ENCODE data around the gene ARHGEF28.

The ARHGEF28 gene

GRCh38 chr5:73861313-73861988 lies 235.5 kb downstream of the ARHGEF28 start:
- DNase-seq (ENCODE audit: low read depth), result no peak

- no peak for DNase-seq (ENCODE audit: low read depth)
Observed at GRCh38 chr5:73862796-73863195, 236.8 kb downstream of the ARHGEF28 start.

DNA sequence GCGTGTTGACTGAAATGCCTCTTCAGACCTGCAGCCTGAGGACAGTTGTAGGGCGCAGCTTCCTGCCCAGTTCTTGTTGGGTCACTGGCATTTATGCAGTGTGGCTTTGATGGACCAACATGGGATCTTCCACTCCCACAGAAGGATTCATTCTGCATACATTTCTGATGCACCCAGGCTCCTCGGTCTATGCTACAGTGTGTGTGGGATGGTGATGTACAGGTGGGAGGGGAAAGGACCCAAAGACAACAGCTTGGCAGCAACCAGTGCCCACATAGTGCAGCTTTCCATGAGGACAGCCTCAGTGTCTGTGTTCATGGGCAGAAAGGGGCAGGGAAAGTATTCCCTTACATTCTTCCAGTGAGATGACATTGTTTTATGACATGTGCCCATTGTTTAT lies 237.9 kb downstream of the ARHGEF28 start:
- no peak for DNase-seq (ENCODE audit: low read depth)

DNA sequence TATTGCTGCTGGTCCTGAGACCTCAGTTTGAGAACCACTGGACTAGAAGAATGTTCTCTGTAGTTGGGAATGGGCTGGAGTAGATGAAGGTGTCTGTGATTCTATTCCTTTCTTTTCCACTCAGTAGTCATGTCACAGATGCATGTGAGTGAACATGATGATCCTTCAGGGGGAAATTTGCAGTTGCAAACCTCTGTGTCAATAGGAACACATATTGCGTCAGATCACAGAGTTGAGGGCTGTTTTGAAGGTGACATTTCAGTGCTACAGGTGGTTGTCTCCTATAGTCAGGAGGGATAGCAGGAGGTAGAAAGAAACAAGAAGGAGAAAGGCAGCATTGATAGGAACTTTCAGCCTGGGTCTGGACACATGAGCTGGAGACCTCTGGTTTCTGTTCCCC lies 239.3 kb downstream of the ARHGEF28 start:
- DNase-seq (ENCODE audit: low read depth), result no peak

GRCh38 chr5:73867345-73868335 lies 241.6 kb downstream of the ARHGEF28 start:
- no peak for DNase-seq (ENCODE audit: low read depth)

DNA sequence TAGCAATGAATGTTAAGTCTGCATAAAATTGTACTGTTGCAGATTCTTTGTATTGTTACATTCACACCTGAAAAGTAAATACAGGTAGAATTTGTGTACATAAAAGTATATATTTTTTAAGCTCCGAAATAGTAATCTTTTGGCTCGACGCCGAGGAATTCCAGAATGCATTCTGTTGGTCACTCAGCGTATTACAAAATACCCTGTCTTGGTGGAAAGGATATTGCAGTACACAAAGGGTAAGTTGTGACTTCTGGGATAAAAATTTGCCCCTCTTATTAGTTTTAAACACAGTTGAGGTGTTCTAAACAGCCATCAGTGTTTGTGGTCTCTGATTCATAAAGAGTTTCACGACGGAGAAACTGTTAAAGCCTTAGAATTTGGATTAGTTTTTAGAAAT lies 257.6 kb downstream of the ARHGEF28 start:
- no peak for DNase-seq (ENCODE audit: low read depth)

DNA sequence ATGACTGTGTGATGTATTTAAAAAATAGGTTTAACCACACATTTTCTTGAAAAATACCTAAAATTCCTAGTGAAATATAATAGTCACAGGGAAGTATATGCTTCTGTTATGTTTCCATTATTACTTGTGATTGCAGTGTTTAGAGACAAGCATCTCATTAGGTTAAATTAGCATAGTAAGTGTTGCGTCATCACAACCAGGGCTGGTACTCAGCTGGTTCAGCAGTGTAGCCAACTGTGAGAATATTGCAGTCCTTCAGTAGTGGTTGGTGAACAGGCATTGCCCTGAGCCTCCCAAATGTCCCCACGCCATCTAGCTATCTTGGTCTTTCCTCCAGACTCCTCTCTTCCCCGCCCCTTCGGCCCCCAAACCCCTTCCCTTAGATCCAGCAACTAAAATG lies 261.7 kb downstream of the ARHGEF28 start:
- no peak for DNase-seq (ENCODE audit: low read depth)

- DNase-seq (ENCODE audit: low read depth), result no peak
Observed at GRCh38 chr5:73890569-73890968, 264.6 kb downstream of the ARHGEF28 start.

DNA sequence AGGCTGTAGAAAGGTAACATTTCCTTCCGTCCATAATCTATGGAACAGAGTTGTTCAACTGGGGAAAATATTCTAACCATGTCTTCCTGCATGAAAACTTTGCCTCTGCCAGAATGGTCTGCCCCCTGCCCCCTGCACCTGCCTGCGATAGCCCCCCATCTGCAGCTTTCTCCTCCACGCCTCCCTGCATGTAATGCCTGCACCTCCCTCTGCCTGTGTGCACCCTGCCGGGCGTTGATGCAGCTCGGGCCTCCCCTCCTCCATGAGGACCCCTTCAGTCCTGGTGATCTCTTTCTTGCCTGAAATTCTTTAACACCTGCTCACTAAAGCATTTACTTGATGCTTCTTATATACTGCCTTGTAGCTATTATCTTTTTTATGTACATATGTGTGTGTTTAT lies 266.2 kb downstream of the ARHGEF28 start:
- no peak for DNase-seq (ENCODE audit: low read depth)

DNA sequence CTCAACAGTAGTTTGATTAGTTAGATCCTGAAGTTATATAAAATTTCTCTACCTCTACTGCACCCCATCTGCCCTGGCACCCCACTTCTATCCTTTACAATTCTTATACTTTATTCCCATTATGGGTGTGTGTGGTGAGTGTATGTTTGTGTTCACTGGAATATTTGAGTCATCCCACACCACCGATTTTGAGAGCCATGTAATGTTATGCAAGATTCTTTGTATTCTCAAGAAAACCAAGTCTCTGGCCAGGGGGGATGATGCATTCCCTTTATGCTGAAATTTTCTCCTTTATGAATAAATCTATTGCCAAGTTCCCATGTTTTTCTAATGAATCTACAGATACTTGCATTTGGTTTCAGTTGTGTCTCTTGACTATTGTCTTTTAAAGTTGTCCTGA lies 266.8 kb downstream of the ARHGEF28 start:
- no peak for DNase-seq (ENCODE audit: low read depth)

GRCh38 chr5:73893813-73894212 lies 267.8 kb downstream of the ARHGEF28 start:
- no peak for DNase-seq (ENCODE audit: low read depth)

DNA sequence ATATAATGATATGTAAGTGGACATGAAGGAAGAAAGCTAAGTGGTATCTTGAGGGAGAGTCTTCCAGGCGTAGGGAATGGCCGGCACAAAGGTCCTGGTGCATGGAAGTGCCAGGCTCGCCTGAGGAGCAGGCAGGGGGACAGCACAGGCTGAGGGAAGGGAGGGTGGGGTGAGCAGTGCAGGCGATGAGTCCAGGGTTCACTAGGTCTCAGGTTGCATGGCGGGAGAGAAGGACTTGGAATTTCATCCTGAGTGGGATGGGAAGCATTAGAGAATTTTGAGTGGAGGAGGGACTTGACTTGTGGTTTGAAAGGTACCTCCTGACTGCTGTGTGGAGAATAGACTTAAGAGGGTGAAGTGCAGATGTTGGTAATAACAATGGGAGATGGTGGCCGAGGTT lies 268.9 kb downstream of the ARHGEF28 start:
- DNase-seq (ENCODE audit: low read depth), result no peak

DNA sequence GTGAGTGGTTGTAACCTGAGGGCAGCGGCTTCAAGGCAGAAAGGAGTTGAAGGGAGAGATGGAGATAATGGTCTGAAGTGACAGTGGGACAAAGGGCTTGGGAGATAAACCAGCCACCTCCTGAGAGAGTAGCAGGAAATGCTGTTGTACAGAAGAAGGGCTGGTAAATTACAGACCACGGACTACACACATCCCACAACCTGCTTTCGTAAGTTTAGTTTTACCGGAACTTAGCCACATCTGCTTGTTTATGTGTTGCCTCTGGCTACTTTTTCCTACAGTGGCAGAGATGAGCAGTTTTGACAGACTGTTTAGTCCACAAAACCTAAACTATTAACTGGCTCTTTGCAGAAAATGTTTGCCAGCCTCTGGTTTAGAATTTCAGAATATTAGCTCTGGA lies 269.5 kb downstream of the ARHGEF28 start:
- DNase-seq (ENCODE audit: low read depth), result no peak

- no peak for DNase-seq (ENCODE audit: low read depth)
Observed at GRCh38 chr5:73896097-73896496, 270.1 kb downstream of the ARHGEF28 start.

GRCh38 chr5:73896668-73897067 lies 270.7 kb downstream of the ARHGEF28 start:
- no peak for DNase-seq (ENCODE audit: low read depth)

DNA sequence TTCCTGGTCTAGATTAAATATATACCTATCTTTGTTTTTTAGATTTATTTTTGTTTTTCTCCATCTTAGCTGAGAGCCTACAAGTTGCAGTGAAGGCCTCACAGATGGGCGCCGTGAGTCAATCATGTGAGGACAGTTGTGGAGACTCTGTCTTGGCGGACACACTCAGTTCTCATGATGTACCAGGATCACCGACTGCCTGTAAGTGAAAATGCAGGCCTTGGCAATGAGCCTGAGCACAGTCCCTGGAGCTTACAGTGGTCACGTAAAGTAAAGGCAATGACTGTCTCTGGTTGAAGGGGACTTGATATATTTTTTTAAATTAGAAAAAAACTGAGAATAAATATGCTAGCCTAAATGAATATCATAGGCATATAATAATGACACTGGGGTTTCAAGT lies 271.9 kb downstream of the ARHGEF28 start:
- DNase-seq (ENCODE audit: low read depth), result no peak

GRCh38 chr5:73899055-73899454 lies 273.1 kb downstream of the ARHGEF28 start:
- DNase-seq (ENCODE audit: low read depth), result no peak

GRCh38 chr5:73899916-73900315 lies 273.9 kb downstream of the ARHGEF28 start:
- DNase-seq (ENCODE audit: low read depth), result no peak

GRCh38 chr5:73900566-73900965 lies 274.6 kb downstream of the ARHGEF28 start:
- no peak for DNase-seq (ENCODE audit: low read depth)

GRCh38 chr5:73901043-73901442 lies 275.0 kb downstream of the ARHGEF28 start:
- no peak for DNase-seq (ENCODE audit: low read depth)

GRCh38 chr5:73901455-73901854 lies 275.5 kb downstream of the ARHGEF28 start:
- no peak for DNase-seq (ENCODE audit: low read depth)

DNA sequence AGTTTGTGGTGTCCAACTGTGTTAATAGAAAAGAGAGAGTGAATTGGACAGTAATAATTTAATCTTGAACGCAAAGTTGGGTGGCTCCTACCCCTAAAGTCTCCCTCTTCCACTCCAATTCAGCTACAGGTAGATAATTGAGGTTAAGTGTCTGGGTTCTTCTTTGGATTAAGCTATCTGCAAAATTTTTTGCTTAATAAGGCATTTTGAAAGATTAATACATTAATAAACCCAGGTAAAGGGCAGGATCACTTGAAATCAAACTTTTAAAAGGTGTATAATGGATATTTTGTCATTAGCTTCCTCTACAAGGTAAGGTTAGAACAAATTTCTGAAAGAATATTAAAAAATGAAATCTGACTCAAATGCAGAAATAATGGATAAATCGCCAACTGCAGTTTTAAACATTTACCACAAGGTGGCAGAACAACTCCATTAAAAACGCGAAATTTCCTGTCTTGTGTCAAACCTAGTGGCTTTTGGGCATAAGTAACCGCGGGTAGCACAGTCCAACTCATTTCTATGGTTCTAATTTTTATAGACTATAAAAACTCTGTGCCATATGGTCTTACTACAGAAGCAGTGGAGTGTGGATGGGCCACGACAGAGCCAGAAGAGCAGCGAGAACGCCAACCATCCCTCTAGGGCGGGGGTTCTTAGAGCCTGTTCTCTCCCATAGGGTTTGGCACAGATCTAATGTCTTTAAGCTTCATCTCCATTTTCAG lies 276.5 kb downstream of the ARHGEF28 start:
- no peak for DNase-seq (ENCODE audit: low read depth)

DNA sequence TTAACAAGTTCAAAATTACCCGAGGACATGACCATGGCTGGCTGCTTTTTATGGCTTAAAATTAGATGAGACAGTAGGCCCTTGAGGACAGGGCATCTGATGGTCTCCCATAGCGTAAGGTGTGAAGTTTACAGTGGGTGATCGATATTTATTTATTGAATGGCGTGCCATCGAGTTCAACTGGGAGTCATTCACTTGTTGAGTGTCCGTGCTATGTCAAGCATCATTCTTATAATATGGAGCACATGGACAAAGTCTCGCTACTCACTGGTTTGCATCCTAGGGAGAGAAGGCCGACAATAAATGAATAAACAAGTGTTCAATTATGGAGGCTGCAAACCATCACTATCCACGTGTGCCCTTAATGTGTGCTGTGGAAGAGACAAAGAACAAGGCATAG lies 277.2 kb downstream of the ARHGEF28 start:
- no peak for DNase-seq (ENCODE audit: low read depth)

Data from stimulated activated CD8-positive, alpha-beta memory T cell treated with anti-CD3 and anti-CD28 coated beads, Interleukin-7, amount 100 ng/mL, for 24 hours (primary cell).